Bronchial epithelial cell (primary cell): ENCODE results near the gene CASP9. TPM values are rescaled to one million over a fixed set of nuclear protein-coding genes. Genes with fewer than 3 reads are reported as not detected.

Experiments used
- DNase-seq: peaks from one replicate; pipeline ENCODE4 v3.0.0-alpha.2; 2010; ENCODE audit warnings: low read depth
- FAIRE-seq: peaks from 2 replicates; lab custom pipeline; 2011; peaks lifted over from hg19 to GRCh38; lab: Jason Lieb, UNC
- H3K27me3 ChIP-seq: 2 replicates; pipeline ENCODE4 v1.5.1; 2011; ENCODE audit warnings: low read length; ENCODE audit not compliant: control insufficient read depth, insufficient read depth
- H3K36me3 ChIP-seq: 2 replicates; pipeline ENCODE4 v1.5.1; 2011; ENCODE audit warnings: low read length; ENCODE audit not compliant: control insufficient read depth, insufficient read depth
- H3K4me3 ChIP-seq: 2 replicates; pipeline ENCODE4 v1.5.1; 2011; ENCODE audit warnings: mild to moderate bottlenecking, low read depth, low read length, control low read depth
- CTCF ChIP-seq: IDR thresholded peaks from 2 replicates; pipeline ENCODE4 v1.5.1; 2011; ENCODE audit warnings: mild to moderate bottlenecking, moderate library complexity, low read length, control low read depth, inconsistent platforms; ENCODE audit not compliant: insufficient read depth, severe bottlenecking
- total RNA-seq: library from RNA; depleted of rRNA; stranded (reverse); fragments of >200 nt; gene quantifications from 2 replicates; pipeline ENCODE4 v1.2.1, GENCODE V29; 2014

Gene CASP9
- total RNA-seq, 1 donor from 2014 or later, result 3.2 TPM

- FAIRE-seq, result peak; percentile 93
- no peak overlapping the region for H3K4me3 ChIP-seq
- DNase-seq, result peak; percentile 94
- H3K27me3 ChIP-seq, result no peaks in the 10 kb centered on the region
- H3K36me3 ChIP-seq, result peaks cover 8% of the 10 kb centered on the region
- no peak for TF ChIP-seq CTCF
Observed at GRCh38 chr1:15559189-15559810, 35.3 kb upstream of the CASP9 start.

- H3K36me3 ChIP-seq, result peaks cover 8% of the 10 kb centered on the region
- H3K27me3 ChIP-seq, result no peaks in the 10 kb centered on the region
- DNase-seq (no peak), FAIRE-seq (no peak)
- no peak for TF ChIP-seq CTCF
- H3K4me3 ChIP-seq, result no peak overlapping the region
Observed at GRCh38 chr1:15558516-15558915, 34.5 kb upstream of the CASP9 start.

- Histone ChIP-seq H3K27me3 (no peaks in the 10 kb centered on the region), H3K36me3 (peaks cover 7% of the 10 kb centered on the region)
- FAIRE-seq, result no peak
Observed at GRCh38 chr1:15557594-15557993, 33.6 kb upstream of the CASP9 start.

GRCh38 chr1:15557008-15557407, 33.0 kb upstream of the CASP9 start:
- TF ChIP-seq CTCF, result no peak
- no peaks in the 10 kb centered on the region for H3K27me3 ChIP-seq
- FAIRE-seq (no peak), DNase-seq (no peak)
- peaks cover 5% of the 10 kb centered on the region for H3K36me3 ChIP-seq
- H3K4me3 ChIP-seq, result no peak overlapping the region

More at GRCh38 chr1:15557594-15557993, 33.6 kb upstream of the CASP9 start:
- DNase-seq, result peak; percentile 33
- no peak for TF ChIP-seq CTCF
- no peak overlapping the region for H3K4me3 ChIP-seq

- FAIRE-seq (no peak), DNase-seq (no peak)
- TF ChIP-seq CTCF, result no peak
- H3K4me3 ChIP-seq, result no peak overlapping the region
- peaks cover 5% of the 10 kb centered on the region for H3K36me3 ChIP-seq
- H3K27me3 ChIP-seq, result no peaks in the 10 kb centered on the region
Observed at GRCh38 chr1:15550573-15550972, 26.6 kb upstream of the CASP9 start.

GRCh38 chr1:15546641-15547040, 22.6 kb upstream of the CASP9 start:
- TF ChIP-seq CTCF, result no peak
- Histone ChIP-seq H3K4me3 (no peak overlapping the region), H3K36me3 (peaks cover 8% of the 10 kb centered on the region), H3K27me3 (no peaks in the 10 kb centered on the region)
- FAIRE-seq (no peak), DNase-seq (no peak)
